Nucleus accumbens (tissue), 56 donors: ENCODE measurements around the gene FAM3A.

ENCODE experiments used
- DNase-seq, 56 donors: peaks; one replicate each; lab custom pipeline; 2025; lab: John Stamatoyannopoulos, UW

The FAM3A gene

DNA sequence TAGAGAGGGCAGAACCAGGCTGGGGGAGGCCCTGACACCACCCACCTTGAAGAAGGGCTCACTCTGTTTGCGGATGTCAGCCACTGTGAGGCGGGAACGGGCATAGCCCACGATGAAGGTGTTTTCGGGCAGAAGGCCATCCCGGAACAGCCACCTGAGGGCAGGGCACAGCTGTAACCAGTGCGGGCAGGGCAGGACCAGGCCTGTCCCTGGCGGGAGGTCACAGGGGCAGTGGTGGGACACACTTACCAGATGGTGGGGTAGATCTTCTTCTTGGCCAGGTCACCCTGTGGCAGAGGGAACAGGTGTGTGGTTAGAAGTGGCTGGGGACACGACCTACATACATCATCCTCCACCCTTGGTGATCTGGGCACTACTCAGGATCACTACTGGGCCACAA is 19.9 kb upstream of the FAM3A start:
- DNase-seq: no peak

DNA sequence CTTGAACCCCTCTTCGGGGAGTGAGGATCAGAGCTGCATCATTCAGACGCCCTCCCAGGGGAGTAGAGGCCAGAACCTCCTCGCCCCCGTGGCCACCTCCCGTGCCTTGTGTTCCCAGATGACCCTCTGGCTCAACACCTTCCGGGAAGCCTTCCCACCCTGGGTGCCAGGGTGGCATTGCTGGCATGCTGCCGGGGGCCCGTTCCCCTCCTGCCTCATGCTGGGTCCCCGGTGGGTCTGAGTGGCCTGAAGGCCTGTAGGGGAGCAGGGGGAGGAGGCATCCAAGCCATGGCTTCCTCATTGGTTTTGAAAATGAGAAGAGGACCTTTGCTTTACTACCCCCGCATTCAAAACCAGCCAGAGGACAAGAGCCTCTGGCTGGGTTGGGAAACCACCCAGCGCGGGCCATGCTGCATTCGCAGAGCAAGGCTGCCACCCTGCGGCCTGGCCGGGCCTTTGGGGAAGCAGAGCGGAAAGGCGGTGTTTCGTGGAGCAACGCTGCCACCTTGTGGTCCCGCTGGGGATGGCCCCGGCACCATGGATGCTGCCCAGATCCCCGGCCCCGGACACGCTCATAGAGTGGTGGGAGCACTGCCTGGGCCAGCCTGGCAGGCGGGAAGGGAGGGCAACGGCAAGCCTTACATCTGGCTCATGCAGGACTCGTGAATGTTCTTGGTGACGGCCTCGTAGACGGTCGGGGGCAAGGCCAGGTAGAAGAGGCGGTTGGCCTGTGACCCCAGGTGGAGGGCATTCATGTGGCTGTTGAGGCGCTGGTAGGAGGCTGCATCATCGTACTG is 18.7 kb upstream of the FAM3A start:
- peak in 53 of 56 donors; percentile 22 to 93 (median 74) for DNase-seq

DNA sequence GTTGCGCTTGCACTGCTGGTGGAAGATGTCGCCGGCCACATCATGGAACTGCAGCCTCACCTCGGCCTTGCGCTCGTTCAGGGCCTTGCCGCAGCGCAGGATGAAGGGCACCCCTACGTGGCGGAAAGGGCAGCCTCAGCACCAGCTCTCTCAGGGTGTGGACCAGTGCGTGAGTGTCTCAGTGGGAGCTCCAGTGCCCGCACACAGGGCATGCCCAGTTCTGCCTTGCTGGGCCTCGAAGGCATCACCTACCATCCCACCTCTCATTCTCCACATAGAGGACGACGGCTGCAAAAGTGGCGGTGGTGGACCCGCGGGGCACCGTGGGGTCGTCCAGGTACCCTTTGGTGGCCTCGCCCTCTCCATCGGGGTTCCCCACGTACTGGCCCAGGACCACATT is 16.7 kb upstream of the FAM3A start:
- no peak for DNase-seq

DNA sequence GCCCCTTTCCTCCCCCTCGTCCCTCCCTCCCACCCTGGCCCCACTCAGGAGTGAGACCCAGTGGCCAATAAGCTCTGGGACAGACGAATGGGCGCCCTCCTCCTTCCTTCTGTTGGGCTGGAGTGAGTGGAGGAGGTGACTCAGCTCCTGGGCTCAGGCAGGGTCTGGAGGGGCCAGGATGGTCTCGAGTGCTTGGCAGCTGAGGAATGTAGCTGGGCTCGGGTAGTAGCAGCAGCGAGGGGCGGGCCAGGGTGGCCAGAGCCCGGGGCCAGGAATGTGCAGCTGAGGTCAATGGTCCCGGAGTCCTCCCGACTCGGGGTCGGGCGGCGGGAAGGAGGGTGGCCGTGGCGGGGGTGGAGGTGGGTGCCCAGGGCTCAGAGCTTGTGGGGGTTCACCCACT is 15.6 kb upstream of the FAM3A start:
- no peak for DNase-seq

DNA sequence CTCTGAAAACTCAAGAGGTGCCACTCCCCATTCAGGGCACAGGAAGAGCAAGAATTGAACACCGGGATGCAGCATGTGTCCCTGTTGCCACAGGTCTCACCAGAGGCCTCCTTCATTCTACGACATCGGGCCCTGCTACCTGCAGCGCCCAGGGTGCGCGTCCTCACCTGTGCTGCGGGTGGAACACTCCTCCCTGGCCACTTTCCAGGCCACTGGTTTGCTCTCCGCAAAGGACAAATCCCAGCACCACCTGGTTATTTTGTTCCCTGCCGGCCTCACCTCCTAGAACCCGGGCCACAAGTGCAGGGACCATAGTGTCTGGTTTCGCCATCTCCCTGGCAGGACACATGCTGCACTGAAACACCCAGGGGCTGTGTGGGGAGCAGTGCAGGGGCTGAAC is 14.3 kb upstream of the FAM3A start:
- DNase-seq: no peak

DNA sequence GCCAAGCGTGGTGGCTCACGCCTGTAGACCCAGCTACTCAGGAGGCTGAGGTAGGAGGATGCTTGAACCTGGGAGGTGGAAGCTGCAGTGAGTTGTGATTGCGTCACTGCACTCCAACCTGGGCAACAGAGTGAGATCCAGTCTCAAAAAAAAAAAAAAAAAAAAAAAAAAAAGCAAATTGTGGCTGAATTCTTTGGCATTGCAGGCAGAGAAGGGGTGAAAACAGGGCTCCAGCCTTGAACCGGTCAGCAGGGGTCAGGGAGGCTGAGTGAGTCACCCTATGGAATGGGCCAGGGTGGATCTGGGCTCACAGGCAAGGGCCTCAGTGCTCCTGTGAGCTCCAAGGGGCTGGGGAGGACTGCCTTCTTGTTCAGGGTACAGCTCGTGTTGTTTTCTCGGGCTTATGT is 13.2 kb upstream of the FAM3A start:
- no peak for DNase-seq

DNA sequence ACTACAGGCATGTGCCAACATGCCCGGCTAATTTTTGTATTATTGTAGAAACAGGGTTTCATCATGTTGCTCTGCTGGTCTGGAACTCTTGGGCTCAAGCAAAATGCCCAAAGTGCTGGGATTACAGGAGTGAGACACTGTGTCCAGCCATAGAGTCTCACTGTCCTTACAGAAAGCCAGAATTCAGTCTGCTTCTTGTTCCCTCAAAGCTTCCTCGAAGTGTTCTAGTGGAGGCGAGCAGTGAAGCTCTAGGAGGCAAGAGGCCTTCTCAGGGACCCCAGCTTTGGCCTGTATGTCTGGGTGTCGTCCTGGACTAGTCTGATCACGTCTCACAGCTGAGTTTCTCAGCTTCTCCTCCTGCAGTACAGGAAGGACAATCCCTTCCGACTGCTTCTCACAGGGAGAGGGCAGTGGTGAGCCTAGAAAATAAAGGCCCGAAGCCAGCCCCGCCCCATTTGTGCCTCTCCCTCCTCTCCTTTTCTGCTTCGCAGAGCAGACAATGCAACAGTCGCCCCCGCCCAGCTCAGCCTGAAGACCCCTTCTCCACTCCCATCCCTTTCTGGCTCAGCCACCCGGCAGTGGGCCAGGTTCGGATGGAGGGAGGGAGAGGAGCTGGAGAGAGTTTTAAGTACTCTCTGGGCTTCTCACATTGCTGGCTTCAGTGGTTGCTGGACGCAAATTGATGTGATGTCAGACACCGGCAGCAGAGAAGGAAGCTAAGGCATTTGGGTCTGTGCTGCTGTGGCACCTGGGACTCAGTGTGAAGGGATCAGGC is 11.1 kb upstream of the FAM3A start:
- DNase-seq: peak in 50 of 56 donors; percentile 1 to 76 (median 50)

DNA sequence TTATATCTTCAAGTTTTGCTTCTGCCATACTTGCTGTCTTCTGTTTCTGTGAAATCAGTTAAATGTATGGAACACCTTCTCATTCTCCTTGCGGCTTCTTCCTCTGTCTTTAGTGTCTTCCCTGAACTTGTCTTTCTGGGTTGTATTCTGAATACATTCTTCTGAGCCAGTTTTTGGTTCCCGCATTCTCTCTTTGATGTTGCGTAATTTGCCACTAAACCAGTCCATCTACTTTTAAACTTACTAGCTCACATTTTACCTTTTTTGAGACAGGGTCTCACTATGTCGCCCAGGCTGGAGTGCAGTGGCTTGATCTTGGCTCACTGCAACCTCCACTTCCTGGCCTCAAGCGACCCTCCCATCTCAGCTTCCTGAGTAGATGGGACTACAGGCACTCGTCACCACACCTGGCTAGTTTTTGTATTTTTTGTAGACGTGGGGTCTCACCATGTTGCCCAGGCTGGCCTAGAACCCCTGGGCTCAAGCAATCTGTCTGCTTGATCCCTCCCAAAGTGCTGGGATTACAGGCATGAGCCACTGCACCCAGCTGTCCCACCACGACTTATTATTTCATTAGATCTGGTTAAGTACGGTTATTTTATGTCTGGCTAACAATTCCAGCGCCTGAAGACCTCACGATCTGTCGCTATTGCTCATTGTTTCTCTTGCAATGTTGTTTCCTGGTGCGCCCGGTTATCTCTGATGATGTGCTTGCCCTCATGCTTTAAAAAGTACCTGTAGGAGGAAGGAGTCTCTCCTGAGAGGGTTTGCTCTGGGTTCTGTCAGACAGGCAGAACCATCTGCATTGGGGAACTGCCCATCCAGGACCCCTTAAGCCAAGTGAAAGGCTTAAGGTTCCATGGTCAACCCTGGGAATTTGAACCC is 9.8 kb upstream of the FAM3A start:
- DNase-seq: no peak

DNA sequence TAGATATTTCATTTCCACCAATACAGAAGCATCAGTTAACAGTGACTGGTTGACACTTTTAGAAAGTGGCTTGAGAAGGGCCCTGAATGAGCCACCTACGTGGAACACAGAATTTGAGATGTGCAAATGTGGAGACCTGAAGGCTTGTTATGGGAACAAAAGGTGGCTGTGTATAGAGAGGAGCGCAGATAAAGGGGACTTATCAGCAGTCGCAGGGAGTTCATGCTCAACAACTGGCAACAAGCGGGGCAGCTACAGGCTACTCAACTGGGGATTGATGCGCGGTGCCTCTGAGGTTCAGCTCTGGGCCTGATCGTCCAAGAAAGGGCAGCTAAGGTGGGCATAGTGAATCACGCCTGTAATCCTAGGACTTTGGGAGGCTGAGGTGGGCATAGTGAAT is 3.4 kb upstream of the FAM3A start:
- DNase-seq: no peak

DNA sequence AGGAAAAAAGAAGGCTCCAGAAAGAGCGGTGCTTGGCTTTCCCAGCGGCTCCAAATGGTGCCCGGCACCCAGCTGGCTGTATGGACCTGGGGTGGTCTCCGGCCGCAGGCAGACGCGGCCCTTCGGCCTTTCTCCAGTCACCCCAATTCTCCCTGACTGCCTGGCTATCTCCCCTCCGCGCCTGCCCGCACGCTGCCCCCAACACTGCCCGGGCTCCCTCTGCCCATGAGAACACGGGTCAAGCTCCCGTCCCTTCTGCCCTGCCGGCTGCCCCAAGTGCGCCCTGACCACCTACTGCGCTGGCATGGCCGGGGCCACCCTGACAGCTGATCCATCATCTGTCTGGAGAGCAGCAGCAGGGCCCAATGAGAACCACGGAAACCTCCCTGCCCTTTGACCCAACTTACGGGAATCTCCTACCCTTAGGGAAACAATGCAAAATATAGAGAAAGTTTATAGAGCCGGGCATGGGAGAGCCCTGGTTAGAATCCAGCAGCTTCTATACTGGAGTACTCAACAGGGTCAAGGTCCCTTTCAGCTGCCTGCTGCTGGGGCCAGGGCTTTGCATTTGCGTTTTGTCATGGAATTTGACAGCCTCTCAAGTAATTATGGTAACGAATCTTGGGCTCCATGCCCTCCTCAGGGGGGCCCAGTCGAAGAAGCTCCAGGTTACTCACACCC is 1.2 kb upstream of the FAM3A start:
- peak in 17 of 56 donors; percentile 6 to 58 (median 31) for DNase-seq

DNA sequence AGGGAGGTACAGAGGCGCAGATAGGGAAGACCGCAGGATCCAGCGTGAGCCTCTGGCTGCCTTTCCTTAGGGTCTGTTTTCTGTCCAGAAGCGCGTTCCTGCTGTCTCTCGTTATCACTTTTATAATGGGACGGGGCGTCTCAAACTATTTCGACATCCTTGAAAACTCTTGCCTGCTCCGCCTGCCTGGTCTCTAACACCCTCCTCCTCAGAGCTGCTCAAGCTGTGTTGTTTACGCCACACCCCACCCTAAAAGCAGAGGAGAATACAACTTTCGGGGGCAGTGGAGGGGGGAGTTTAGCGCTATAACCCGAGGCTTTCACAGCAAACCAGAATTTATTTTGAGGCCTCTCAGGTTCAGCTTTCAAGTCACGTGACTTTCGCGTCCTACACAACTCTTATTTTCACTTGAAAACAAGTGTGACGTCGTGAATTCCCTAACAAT is 646 bp upstream of the FAM3A start:
- peak in 16 of 56 donors; percentile 8 to 58 (median 38) for DNase-seq

DNA sequence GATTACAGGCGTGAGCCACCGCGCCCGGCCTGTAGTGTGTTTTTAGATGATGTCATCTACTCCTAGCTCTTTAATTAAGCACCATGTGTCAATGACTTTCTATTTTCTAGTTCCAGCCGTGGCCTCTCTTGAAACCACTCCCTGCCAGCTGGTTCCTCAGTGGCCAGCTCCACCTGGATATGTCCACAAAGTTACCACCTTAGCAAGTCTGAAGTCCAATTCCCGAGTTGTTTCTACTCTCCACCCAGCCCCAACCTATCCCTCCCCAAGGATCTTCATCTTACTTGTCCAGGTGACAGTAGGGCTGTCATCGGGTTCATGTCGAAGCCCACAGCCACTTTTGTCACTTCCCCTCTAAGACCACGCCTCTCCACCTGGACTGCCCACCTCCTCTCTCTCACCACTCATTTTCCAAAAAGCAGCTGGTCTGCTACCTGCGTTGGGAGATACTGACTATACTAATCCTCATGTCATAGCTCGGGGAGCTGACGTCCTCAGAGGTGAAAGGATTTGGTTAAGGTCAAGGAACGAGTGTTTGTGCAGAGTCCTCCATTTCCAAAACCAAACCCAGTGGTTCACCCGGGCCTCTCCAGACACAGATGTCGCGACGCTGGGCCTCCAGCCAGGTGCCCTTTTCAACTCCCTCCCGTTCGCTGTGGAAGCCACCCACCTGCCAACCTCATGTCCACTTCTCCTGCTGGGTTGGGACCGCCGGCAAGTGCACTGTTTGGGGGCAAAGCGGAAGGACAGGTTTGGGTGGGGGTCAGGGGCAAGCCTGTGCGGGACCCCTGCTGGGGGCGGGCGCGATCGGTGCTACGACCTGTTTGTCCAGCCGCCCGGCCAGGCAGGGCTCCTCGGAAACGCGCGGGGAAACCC is 704 bp downstream of the FAM3A start:
- peak in 6 of 56 donors; percentile 11 to 45 (median 20) for DNase-seq

DNA sequence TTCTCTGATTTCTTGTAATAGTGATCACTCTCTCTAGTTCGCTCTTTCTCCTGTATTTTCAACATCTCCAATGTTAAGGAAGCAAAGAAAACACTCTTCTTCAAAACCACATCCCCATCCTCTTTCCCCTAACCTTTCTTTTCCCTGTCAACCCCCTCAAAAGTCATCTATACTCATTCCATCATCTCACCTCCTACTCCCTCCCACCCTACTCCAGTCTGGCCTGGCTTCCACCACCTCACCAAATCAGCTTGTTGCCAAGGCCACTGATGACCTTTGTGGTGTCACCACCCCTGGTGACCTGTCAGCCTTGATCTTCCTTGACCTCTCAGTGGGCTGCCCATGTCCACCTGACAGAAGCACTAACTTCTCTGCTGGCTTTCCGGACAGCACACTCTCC is 2.3 kb downstream of the FAM3A start:
- DNase-seq: no peak

DNA sequence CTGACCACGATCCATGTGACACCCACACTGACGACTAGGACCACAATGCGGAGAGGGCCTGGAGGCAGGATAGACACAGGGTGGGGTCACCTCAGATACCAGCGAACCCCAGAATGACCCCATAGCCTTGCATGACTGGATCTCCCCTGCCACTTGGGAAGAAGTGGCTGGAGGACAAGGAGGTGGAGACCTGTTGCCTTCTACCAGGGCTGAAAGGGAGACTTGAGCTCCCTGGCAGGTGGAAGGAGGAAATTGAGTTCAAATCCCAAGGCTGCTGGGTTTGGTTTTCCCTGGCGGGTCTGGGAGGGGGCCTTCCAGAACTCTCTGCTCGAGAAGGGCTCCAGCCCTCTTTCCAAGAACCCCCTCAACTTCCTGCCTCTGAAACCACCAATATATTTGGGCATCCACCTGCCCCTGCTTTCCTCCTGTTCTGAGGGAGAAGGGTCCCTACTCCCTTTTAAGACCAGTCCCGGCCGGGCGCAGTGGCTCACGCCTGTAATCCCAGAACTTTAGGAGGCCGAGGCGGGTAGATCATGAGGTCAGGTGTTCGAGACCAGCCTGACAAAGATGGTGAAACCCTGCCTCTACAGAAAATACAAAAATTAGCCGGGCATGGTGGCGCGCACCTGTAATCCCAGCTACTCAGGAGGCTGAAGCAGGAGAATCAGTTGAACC is 3.0 kb downstream of the FAM3A start:
- no peak for DNase-seq

DNA sequence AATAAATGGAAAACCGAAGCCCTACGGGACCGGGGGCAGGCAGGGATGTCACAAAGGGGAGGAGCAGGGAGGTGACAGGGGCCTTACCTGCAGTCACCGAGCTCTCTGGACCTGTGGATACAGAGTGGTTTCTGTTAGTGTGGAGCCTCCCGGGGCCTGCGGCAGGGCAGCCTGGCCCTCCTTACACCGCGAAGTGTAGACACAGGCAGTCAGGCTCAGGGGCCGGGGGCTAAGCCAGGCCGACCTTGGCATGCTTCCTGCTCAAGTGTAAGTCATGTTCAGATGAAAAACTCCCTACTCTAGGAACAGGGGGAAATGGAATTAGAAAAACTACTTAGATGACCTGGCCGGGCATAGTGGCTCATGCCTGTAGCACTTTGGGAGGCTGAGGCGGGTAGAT is 4.3 kb downstream of the FAM3A start:
- DNase-seq: no peak

DNA sequence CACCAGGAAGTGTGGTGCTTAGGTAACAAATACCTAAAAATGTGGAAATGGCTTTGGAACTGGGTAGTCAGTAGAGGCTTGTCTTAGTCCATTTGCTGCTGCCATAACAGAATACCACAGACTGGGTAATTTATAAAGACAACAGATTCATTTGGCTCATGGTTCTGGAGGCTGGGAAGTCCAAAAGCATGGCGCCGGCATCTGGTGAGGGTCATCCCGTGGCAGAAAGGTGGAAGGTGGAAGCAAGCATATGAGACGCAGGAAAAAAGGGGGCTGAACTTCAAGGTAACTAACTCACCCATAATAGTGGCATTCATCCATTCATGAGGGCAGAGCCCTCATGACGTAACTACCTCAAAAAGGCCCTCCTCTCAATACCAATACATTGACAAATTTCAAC is 6.6 kb downstream of the FAM3A start:
- DNase-seq: no peak

DNA sequence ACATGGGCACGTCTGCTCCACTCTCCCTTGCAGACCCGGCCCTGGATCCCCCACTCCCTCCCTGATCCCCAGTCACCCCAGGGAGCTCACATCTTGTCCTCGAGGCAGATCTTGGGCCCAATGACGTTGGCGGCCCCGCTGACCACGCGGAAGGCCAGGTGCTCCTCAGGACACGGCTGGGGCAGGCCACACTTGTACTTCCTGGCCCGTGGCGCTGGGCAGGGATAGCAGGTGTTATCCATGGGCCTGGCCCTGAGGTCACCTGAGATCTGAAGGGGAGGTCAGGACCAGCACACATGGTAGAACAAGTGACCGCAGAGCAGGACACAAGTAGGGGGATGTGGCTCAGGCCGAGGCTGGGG is 7.7 kb downstream of the FAM3A start:
- DNase-seq: no peak

DNA sequence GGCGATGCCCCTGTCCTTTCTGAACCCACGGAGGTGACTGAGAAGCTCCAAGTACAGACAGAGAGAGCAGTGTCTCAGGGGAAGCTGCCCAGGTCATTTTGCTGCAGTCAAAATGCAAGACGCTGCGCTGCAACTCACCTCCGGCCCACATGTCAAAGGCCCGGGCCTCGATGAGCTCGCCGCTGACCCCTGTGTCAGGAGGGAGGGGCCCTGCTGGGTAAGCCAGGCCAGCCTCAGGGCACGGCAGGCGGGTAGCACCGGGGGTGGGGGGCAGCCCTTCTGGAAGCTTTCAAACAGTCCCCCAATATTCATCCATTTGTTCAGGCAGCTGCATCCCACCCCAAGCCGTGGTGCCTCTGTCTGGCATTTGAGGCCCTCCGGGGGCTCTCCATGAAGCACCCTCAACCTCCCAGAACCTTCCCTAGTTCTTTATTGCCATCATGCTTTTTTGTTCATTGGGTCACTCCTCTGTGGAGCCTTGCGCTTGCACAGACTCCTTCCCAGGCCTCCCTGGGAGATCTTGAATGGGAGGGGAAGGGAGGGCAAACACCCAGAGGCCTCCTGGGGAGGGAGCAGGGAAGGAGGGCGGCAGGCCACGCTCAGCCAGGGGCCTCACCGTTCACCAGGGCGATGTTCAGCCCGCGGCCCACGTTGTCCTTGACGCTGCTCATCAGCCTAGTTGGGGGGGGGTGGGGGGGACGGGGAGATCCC is 8.2 kb downstream of the FAM3A start:
- DNase-seq: no peak
